ENCODE data around the gene NF1.

DNA sequence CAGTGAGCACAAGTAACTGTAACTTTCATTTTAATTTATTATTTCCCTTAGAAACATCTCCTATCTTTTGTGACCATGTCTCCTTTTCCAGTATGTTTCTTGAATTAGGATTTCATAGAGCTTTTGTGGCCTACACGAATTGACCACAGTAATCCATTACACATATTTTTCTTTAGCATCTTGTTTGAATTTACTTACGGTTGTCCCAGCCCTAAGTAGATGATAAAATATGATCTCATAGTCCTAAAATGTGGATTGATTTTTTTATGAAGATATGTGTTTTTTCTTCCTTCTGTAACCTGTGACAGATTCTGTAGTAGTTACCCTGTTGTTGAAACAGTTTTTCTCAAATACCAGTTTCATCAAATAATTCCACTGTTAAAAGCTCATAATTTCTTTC is 61.5 kb downstream of the NF1 start:
- TF ChIP-seq, protein P1, sequence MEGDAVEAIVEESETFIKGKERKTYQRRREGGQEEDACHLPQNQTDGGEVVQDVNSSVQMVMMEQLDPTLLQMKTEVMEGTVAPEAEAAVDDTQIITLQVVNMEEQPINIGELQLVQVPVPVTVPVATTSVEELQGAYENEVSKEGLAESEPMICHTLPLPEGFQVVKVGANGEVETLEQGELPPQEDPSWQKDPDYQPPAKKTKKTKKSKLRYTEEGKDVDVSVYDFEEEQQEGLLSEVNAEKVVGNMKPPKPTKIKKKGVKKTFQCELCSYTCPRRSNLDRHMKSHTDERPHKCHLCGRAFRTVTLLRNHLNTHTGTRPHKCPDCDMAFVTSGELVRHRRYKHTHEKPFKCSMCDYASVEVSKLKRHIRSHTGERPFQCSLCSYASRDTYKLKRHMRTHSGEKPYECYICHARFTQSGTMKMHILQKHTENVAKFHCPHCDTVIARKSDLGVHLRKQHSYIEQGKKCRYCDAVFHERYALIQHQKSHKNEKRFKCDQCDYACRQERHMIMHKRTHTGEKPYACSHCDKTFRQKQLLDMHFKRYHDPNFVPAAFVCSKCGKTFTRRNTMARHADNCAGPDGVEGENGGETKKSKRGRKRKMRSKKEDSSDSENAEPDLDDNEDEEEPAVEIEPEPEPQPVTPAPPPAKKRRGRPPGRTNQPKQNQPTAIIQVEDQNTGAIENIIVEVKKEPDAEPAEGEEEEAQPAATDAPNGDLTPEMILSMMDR (IDR thresholded peaks at IDR 0.05): no peak
- TF ChIP-seq, protein P2, sequence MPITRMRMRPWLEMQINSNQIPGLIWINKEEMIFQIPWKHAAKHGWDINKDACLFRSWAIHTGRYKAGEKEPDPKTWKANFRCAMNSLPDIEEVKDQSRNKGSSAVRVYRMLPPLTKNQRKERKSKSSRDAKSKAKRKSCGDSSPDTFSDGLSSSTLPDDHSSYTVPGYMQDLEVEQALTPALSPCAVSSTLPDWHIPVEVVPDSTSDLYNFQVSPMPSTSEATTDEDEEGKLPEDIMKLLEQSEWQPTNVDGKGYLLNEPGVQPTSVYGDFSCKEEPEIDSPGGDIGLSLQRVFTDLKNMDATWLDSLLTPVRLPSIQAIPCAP (CRISPR knock-in tag; IDR thresholded peaks at IDR 0.05): no peak
- TF ChIP-seq ZNF219 (CRISPR knock-in tag; IDR thresholded peaks at IDR 0.05; ENCODE audit: borderline replicate concordance) (no peak), ZNF416 (CRISPR knock-in tag; IDR thresholded peaks at IDR 0.05) (no peak), SP1 (CRISPR knock-in tag; conservative IDR thresholded peaks at IDR 0.05) (no peak), CBFB (CRISPR knock-in tag; IDR thresholded peaks at IDR 0.05; ENCODE audit: low read depth) (no peak)
- TF ChIP-seq, protein P3, sequence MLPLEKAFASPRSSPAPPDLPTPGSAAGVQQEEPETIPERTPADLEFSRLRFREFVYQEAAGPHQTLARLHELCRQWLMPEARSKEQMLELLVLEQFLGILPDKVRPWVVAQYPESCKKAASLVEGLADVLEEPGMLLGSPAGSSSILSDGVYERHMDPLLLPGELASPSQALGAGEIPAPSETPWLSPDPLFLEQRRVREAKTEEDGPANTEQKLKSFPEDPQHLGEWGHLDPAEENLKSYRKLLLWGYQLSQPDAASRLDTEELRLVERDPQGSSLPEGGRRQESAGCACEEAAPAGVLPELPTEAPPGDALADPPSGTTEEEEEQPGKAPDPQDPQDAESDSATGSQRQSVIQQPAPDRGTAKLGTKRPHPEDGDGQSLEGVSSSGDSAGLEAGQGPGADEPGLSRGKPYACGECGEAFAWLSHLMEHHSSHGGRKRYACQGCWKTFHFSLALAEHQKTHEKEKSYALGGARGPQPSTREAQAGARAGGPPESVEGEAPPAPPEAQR (CRISPR knock-in tag; IDR thresholded peaks at IDR 0.05): no peak
- TF ChIP-seq, protein P4, sequence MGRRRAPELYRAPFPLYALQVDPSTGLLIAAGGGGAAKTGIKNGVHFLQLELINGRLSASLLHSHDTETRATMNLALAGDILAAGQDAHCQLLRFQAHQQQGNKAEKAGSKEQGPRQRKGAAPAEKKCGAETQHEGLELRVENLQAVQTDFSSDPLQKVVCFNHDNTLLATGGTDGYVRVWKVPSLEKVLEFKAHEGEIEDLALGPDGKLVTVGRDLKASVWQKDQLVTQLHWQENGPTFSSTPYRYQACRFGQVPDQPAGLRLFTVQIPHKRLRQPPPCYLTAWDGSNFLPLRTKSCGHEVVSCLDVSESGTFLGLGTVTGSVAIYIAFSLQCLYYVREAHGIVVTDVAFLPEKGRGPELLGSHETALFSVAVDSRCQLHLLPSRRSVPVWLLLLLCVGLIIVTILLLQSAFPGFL (CRISPR knock-in tag; IDR thresholded peaks at IDR 0.05; ENCODE audit: borderline replicate concordance): no peak
